ENCODE results near the gene RHOF.

The RHOF gene

GRCh38 chr12:121819212-121819949 is 25.9 kb upstream of the RHOF start:
- DNase-seq (ENCODE audit: low read depth in 3 of 3) = no peak

- DNase-seq (ENCODE audit: low read depth in 3 of 3) = no peak
Measured at GRCh38 chr12:121817648-121818043, 24.2 kb upstream of the RHOF start.

- no peak for DNase-seq (ENCODE audit: low read depth in 3 of 3)
Measured at GRCh38 chr12:121816925-121817647, 23.6 kb upstream of the RHOF start.

- DNase-seq (ENCODE audit: low read depth in 3 of 3) = no peak
Measured at GRCh38 chr12:121815263-121815662, 21.8 kb upstream of the RHOF start.

GRCh38 chr12:121814429-121815119 is 21.1 kb upstream of the RHOF start:
- no peak for DNase-seq (ENCODE audit: low read depth in 3 of 3)

GRCh38 chr12:121813951-121814350 is 20.5 kb upstream of the RHOF start:
- DNase-seq (ENCODE audit: low read depth in 3 of 3) = no peak

- no peak for DNase-seq (ENCODE audit: low read depth in 3 of 3)
Measured at GRCh38 chr12:121812921-121813896, 19.7 kb upstream of the RHOF start.

GRCh38 chr12:121812320-121812871 is 18.9 kb upstream of the RHOF start:
- DNase-seq (ENCODE audit: low read depth in 3 of 3) = no peak

GRCh38 chr12:121811434-121812319 is 18.2 kb upstream of the RHOF start:
- no peak for DNase-seq (ENCODE audit: low read depth in 3 of 3)

GRCh38 chr12:121810833-121811433 is 17.4 kb upstream of the RHOF start:
- DNase-seq (ENCODE audit: low read depth in 3 of 3) = no peak

- DNase-seq (ENCODE audit: low read depth in 3 of 3) = no peak
Measured at GRCh38 chr12:121810234-121810817, 16.8 kb upstream of the RHOF start.

- no peak for DNase-seq (ENCODE audit: low read depth in 3 of 3)
Measured at GRCh38 chr12:121809712-121810116, 16.2 kb upstream of the RHOF start.

- DNase-seq (ENCODE audit: low read depth in 3 of 3) = no peak
Measured at GRCh38 chr12:121808623-121809022, 15.1 kb upstream of the RHOF start.

GRCh38 chr12:121807642-121808347 is 14.3 kb upstream of the RHOF start:
- no peak for DNase-seq (ENCODE audit: low read depth in 3 of 3)

- DNase-seq (ENCODE audit: low read depth in 3 of 3) = no peak
Measured at GRCh38 chr12:121806546-121807423, 13.3 kb upstream of the RHOF start.

- DNase-seq (ENCODE audit: low read depth in 3 of 3) = no peak
Measured at GRCh38 chr12:121806009-121806545, 12.6 kb upstream of the RHOF start.
